Keratinocyte (primary cell): ENCODE measurements around the gene DAPK1. TPM values are rescaled to one million over a fixed set of nuclear protein-coding genes. Genes with fewer than 3 reads are reported as not detected.

ENCODE experiments used
- DNase-seq: peaks from one replicate; pipeline ENCODE4 v3.0.0-alpha.2; 2011; ENCODE audit warnings: low read depth, missing footprints, low spot score
- FAIRE-seq: peaks from 2 replicates; lab custom pipeline; 2011; peaks lifted over from hg19 to GRCh38; lab: Jason Lieb, UNC
- H2AFZ ChIP-seq: 2 replicates; pipeline ENCODE4 v1.6.0; 2012; ENCODE audit warnings: low read length, control low read depth, inconsistent platforms; ENCODE audit not compliant: control insufficient read depth
- H3K27ac ChIP-seq: 2 replicates; pipeline ENCODE4 v1.5.1; 2011; ENCODE audit warnings: low read length; ENCODE audit not compliant: control insufficient read depth, insufficient read depth
- H3K27me3 ChIP-seq: 3 replicates; pipeline ENCODE4 v1.6.0; 2011; ENCODE audit warnings: low read length; ENCODE audit not compliant: control insufficient read depth, insufficient read depth; ENCODE audit errors: extremely low read depth
- H3K36me3 ChIP-seq, 2 experiments: 2 replicates in 1 of 2; 3 replicates in 1 of 2; pipeline ENCODE4 v1.5.1; 2011; ENCODE audit warnings: low read length in 2 of 2, mild to moderate bottlenecking in 1 of 2; ENCODE audit not compliant: control insufficient read depth in 2 of 2, insufficient read depth in 2 of 2; ENCODE audit errors: extremely low read depth in 1 of 2
- H3K4me1 ChIP-seq: 3 replicates; pipeline ENCODE4 v1.5.1; 2011; ENCODE audit warnings: low read length; ENCODE audit not compliant: control insufficient read depth, insufficient read depth; ENCODE audit errors: extremely low read depth
- H3K4me2 ChIP-seq: 3 replicates; pipeline ENCODE4 v1.6.0; 2011; ENCODE audit warnings: low read depth, low read length; ENCODE audit not compliant: control insufficient read depth, insufficient read depth; ENCODE audit errors: extremely low read depth
- H3K4me3 ChIP-seq, 3 experiments: fragments of 200-600 bp in 1 of 3; sonication (generic) in 1 of 3; 2 replicates in 2 of 3; 3 replicates in 1 of 3; pipeline ENCODE4 v1.5.1; 2011 to 2016; ENCODE audit warnings: low read length in 3 of 3, mild to moderate bottlenecking in 3 of 3, control low read depth in 2 of 3, inconsistent platforms in 1 of 3, low read depth in 1 of 3, mixed read lengths in 1 of 3, mixed run types in 1 of 3, moderate library complexity in 1 of 3; ENCODE audit not compliant: control insufficient read depth in 2 of 3, insufficient read depth in 2 of 3; ENCODE audit errors: extremely low read depth in 1 of 3
- H3K79me2 ChIP-seq: 2 replicates; pipeline ENCODE4 v1.6.0; 2012; ENCODE audit warnings: low read length; ENCODE audit not compliant: control insufficient read depth, insufficient read depth
- H3K9ac ChIP-seq: 3 replicates; pipeline ENCODE4 v1.6.0; 2011; ENCODE audit warnings: low read length; ENCODE audit not compliant: control insufficient read depth, insufficient read depth; ENCODE audit errors: extremely low read depth
- H3K9me1 ChIP-seq: 3 replicates; pipeline ENCODE4 v1.6.0; 2011; ENCODE audit warnings: low read length; ENCODE audit not compliant: control insufficient read depth, insufficient read depth; ENCODE audit errors: extremely low read depth
- H3K9me3 ChIP-seq: 2 replicates; pipeline ENCODE4 v1.5.1; 2012; ENCODE audit warnings: low read depth, low read length; ENCODE audit not compliant: control insufficient read depth
- H4K20me1 ChIP-seq: 3 replicates; pipeline ENCODE4 v1.6.0; 2011; ENCODE audit warnings: low read length; ENCODE audit not compliant: control insufficient read depth, insufficient read depth; ENCODE audit errors: extremely low read depth
- EZH2 ChIP-seq: IDR thresholded peaks from one replicate; pipeline ENCODE4 v1.6.1; 2012; ENCODE audit warnings: inconsistent platforms, mild to moderate bottlenecking, low read length, moderate library complexity
- dilution Hi-C: fragments of 300-500 bp; cut with MboI; formaldehyde crosslinking; loops from one replicate; pipeline ENCODE4 v1.7.0; 2020; ENCODE audit warnings: low sequenced_read_pairs; ENCODE audit not compliant: extremely low pct_ligation_motif_present
- polyA plus RNA-seq, 5 experiments: library from polyadenylated mRNA; depleted of rRNA in 3 of 5; stranded (reverse) in 3 of 5; stranded (forward) in 1 of 5; unstranded in 1 of 5; fragments of >200 nt; gene quantifications; 1 replicate in 1 of 5; 2 replicates in 3 of 5; 3 replicates in 1 of 5; pipeline versions ENCODE4 v1.2.1 to v1.2.3, GENCODE V29; 2011 to 2012; ENCODE audit warnings: missing spikeins in 2 of 5, low read depth in 1 of 5, low replicate concordance in 1 of 5
- TF ChIP-seq, protein P1 (sequence below), 3 experiments: IDR thresholded peaks in 1 of 3; conservative IDR thresholded peaks in 1 of 3; optimal IDR thresholded peaks in 1 of 3; 2 replicates in 2 of 3; 3 replicates in 1 of 3; pipeline versions ENCODE3 to v1.5.1; 2011; ENCODE audit warnings: low read length in 3 of 3, mild to moderate bottlenecking in 3 of 3, moderate library complexity in 2 of 3, control low read depth in 1 of 3, inconsistent platforms in 1 of 3; ENCODE audit not compliant: insufficient read depth in 2 of 3; ENCODE audit errors: extremely low read depth in 1 of 3

The DAPK1 gene
- polyA plus RNA-seq, 1 donor (not counting 4 experiments of a cell fraction or from before 2014, with no cell fraction given) = 2.8 TPM

DNA sequence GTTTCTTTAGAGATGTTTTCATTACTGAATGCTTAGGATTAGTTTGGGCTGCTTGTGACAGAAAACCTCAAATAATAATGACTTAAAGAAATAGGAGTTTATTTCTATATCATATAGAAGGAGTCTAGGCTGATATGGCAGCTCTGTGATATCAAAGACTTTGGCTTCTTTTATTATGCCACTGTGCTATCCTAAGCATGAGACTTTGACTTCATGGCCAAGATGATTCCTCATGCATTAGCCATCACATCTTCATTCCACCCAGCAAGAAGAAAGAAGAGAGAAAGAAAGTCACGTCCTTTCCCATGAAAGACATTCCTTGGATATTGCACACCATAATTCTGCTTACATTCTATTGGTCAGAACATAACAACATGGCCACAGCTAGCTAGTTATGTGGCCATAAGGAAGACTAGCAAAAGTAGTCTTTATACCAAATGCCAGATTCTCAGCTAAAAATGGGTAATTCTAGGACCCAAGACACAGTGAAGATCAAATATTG is 76.2 kb downstream of the DAPK1 start:
- no peak overlapping the region for H3K4me2 ChIP-seq
- no peaks in the 10 kb centered on the region for H3K36me3 ChIP-seq
- no peak for TF ChIP-seq EZH2
- TF ChIP-seq, protein P1, sequence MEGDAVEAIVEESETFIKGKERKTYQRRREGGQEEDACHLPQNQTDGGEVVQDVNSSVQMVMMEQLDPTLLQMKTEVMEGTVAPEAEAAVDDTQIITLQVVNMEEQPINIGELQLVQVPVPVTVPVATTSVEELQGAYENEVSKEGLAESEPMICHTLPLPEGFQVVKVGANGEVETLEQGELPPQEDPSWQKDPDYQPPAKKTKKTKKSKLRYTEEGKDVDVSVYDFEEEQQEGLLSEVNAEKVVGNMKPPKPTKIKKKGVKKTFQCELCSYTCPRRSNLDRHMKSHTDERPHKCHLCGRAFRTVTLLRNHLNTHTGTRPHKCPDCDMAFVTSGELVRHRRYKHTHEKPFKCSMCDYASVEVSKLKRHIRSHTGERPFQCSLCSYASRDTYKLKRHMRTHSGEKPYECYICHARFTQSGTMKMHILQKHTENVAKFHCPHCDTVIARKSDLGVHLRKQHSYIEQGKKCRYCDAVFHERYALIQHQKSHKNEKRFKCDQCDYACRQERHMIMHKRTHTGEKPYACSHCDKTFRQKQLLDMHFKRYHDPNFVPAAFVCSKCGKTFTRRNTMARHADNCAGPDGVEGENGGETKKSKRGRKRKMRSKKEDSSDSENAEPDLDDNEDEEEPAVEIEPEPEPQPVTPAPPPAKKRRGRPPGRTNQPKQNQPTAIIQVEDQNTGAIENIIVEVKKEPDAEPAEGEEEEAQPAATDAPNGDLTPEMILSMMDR (optimal IDR thresholded peaks at IDR 0.05 in 1 of 3, IDR thresholded peaks at IDR 0.05 in 1 of 3, conservative IDR thresholded peaks at IDR 0.05 in 1 of 3; ENCODE audit: extremely low read depth in 1 of 3, insufficient read depth in 2 of 3, low read length in 3 of 3) = no peak
- H3K9me1 ChIP-seq = no peaks in the 10 kb centered on the region
- H4K20me1 ChIP-seq = no peaks in the 10 kb centered on the region
- no peak overlapping the region for H3K9ac ChIP-seq
- FAIRE-seq = no peak
- no peak overlapping the region for H3K4me3 ChIP-seq
- H3K9me3 ChIP-seq = no peaks in the 10 kb centered on the region
- H3K27ac ChIP-seq = no peak overlapping the region
- DNase-seq = no peak
- no peaks in the 10 kb centered on the region for H3K4me1 ChIP-seq
- no peaks in the 10 kb centered on the region for H3K79me2 ChIP-seq
- no peaks in the 10 kb centered on the region for H3K27me3 ChIP-seq
- no peak overlapping the region for H2AFZ ChIP-seq
- dilution Hi-C loops = no loop called here

DNA sequence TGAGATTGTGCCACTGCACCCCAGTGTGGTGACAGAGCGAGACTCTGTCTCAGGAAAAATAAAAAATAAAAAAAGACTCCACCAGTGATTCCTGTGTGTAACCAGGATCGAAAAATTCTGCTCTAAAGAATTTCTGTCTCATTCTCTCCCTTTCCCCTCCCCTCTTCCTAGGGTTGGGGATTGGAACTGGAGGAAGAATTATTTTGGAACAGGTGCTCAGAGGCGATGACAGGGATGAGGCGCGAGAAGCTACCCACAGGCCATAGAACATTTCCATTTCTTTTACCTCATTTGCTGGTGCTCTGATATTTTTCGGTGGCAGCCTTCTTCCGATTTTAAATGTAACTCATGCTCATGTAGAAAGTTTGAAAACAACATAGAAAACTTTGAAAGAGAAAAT is 80.1 kb downstream of the DAPK1 start:
- Histone ChIP-seq H3K4me2 (no peak overlapping the region), H3K79me2 (no peaks in the 10 kb centered on the region), H2AFZ (no peak overlapping the region), H3K9me3 (no peaks in the 10 kb centered on the region), H3K9me1 (no peaks in the 10 kb centered on the region), H3K9ac (no peak overlapping the region), H3K4me3 (no peak overlapping the region), H3K27me3 (no peaks in the 10 kb centered on the region), H3K4me1 (no peaks in the 10 kb centered on the region), H3K27ac (no peak overlapping the region), H3K36me3 (no peaks in the 10 kb centered on the region), H4K20me1 (no peaks in the 10 kb centered on the region)
- dilution Hi-C loops = no loop called here
- DNase-seq = no peak
- no peak for TF ChIP-seq EZH2
- TF ChIP-seq, protein P1 (optimal IDR thresholded peaks at IDR 0.05 in 1 of 3, IDR thresholded peaks at IDR 0.05 in 1 of 3, conservative IDR thresholded peaks at IDR 0.05 in 1 of 3; ENCODE audit: extremely low read depth in 1 of 3, insufficient read depth in 2 of 3, low read length in 3 of 3) = no peak
- FAIRE-seq = no peak
